SKM-1 (cell line): ENCODE results near the gene CPVL.

ENCODE experiments used
- DNase-seq: peaks from one replicate; lab custom pipeline; 2025; ENCODE audit not compliant: unreplicated experiment; lab: John Stamatoyannopoulos, UW

Gene CPVL

GRCh38 chr7:28980451-28981160 is 165.7 kb downstream of the CPVL start:
- DNase-seq: no peak

- DNase-seq: no peak
Measured at GRCh38 chr7:28979776-28980175, 166.6 kb downstream of the CPVL start.

GRCh38 chr7:28977881-28978280 is 168.5 kb downstream of the CPVL start:
- DNase-seq: no peak

GRCh38 chr7:28976022-28976421 is 170.3 kb downstream of the CPVL start:
- no peak for DNase-seq

GRCh38 chr7:28973591-28973990 is 172.7 kb downstream of the CPVL start:
- DNase-seq: no peak

GRCh38 chr7:28964056-28964455 is 182.3 kb downstream of the CPVL start:
- no peak for DNase-seq

- no peak for DNase-seq
Measured at GRCh38 chr7:28961972-28962371, 184.4 kb downstream of the CPVL start.

GRCh38 chr7:28960071-28960840 is 186.1 kb downstream of the CPVL start:
- DNase-seq: no peak

- DNase-seq: no peak
Measured at GRCh38 chr7:28958980-28959347, 187.4 kb downstream of the CPVL start.

- DNase-seq: no peak
Measured at GRCh38 chr7:28958235-28958979, 187.9 kb downstream of the CPVL start, which contains the start of gene TRIL. TRIL (minus strand) TSS chr7:28958330; CDS start chr7:28958046, 284 bp downstream.

- no peak for DNase-seq
Measured at GRCh38 chr7:28957751-28958234, 188.5 kb downstream of the CPVL start.

- no peak for DNase-seq
Measured at GRCh38 chr7:28957064-28957750, 189.1 kb downstream of the CPVL start.

- peak; percentile 56 for DNase-seq
Measured at GRCh38 chr7:28956608-28957063, 189.7 kb downstream of the CPVL start.

- DNase-seq: peak; percentile 59
Measured at GRCh38 chr7:28955718-28956607, 190.4 kb downstream of the CPVL start.

GRCh38 chr7:28955356-28955717 is 191.0 kb downstream of the CPVL start:
- DNase-seq: no peak

GRCh38 chr7:28954946-28955345 is 191.4 kb downstream of the CPVL start:
- no peak for DNase-seq

- DNase-seq: no peak
Measured at GRCh38 chr7:28954471-28954870, 191.9 kb downstream of the CPVL start.

GRCh38 chr7:28953633-28954032 is 192.7 kb downstream of the CPVL start:
- no peak for DNase-seq
